ENCODE data around the gene GJD2.
A peak's percentile ranks its signal among the peaks of the same experiment; 100 is the strongest.

The GJD2 gene

GRCh38 chr15:34725556-34725955 is 29.2 kb downstream of the GJD2 start:
- CTCF ChIA-PET, result no interaction called here
- H3K27ac ChIP-seq, result no peak overlapping the region
- no peak for DNase-seq (ENCODE audit: low spot score)
- TF ChIP-seq CTCF (conservative IDR thresholded peaks at IDR 0.05; ENCODE audit: low read depth), result no peak
- POLR2A ChIA-PET (ENCODE audit: low non-redundant PET), result no interaction called here

GRCh38 chr15:34724481-34724880 is 30.3 kb downstream of the GJD2 start:
- no peak for TF ChIP-seq CTCF (conservative IDR thresholded peaks at IDR 0.05; ENCODE audit: low read depth)
- POLR2A ChIA-PET (ENCODE audit: low non-redundant PET), result no interaction called here
- no peak for DNase-seq (ENCODE audit: low spot score)
- CTCF ChIA-PET, result no interaction called here
- no peak overlapping the region for H3K27ac ChIP-seq

- ChIA-PET POLR2A (ENCODE audit: low non-redundant PET) (no interaction called here), CTCF (no interaction called here)
- peak; percentile 19; the same call in 1 of the 2 replicates for TF ChIP-seq CTCF (conservative IDR thresholded peaks at IDR 0.05; ENCODE audit: low read depth)
- DNase-seq (ENCODE audit: low spot score), result peak; percentile 36
- H3K27ac ChIP-seq, result peak overlapping the region; percentile 75
These were observed 32.4 kb downstream of the GJD2 start for GRCh38 chr15:34722439-34722836.

GRCh38 chr15:34721802-34722438 is 32.9 kb downstream of the GJD2 start:
- peak; percentile 77 for DNase-seq (ENCODE audit: low spot score)
- ChIA-PET CTCF (no interaction called here), POLR2A (ENCODE audit: low non-redundant PET) (no interaction called here)
- H3K27ac ChIP-seq, result peak overlapping the region; percentile 75
- TF ChIP-seq CTCF (conservative IDR thresholded peaks at IDR 0.05; ENCODE audit: low read depth), result no peak

GRCh38 chr15:34721157-34721801 is 33.5 kb downstream of the GJD2 start:
- H3K27ac ChIP-seq, result peak overlapping the region; percentile 75
- DNase-seq (ENCODE audit: low spot score), result no peak
- ChIA-PET CTCF (interaction anchor here (0.6 kb wide), 1 partner anchor 23 kb away, joined by 4 read pairs; no protein-coding TSS in a partner anchor), POLR2A (ENCODE audit: low non-redundant PET) (no interaction called here)
- no peak for TF ChIP-seq CTCF (conservative IDR thresholded peaks at IDR 0.05; ENCODE audit: low read depth)

- DNase-seq (ENCODE audit: low spot score), result no peak
- POLR2A ChIA-PET (ENCODE audit: low non-redundant PET), result no interaction called here
- TF ChIP-seq CTCF (conservative IDR thresholded peaks at IDR 0.05; ENCODE audit: low read depth), result no peak
- no peak overlapping the region for H3K27ac ChIP-seq
- CTCF ChIA-PET, result interaction anchor here (0.7 to 1.0 kb wide), 2 partner anchors 11 to 266 kb away, joined by 3 read pairs; no protein-coding TSS in a partner anchor
These were observed 35.1 kb downstream of the GJD2 start for GRCh38 chr15:34719695-34720094.

Data from RWPE1 (cell line).